Tibial nerve (tissue), 4 donors: ENCODE measurements around the gene SRA1.

Experiments
- EP300 ChIP-seq, 2 donors: sonication (generic); formaldehyde crosslinking; IDR thresholded peaks; one replicate each; pipeline ENCODE4 v1.6.1; 2017; ENCODE audit warnings: antibody characterized with exemption in 2 of 2, mild to moderate bottlenecking in 1 of 2
- POLR2A ChIP-seq, 2 donors: fragments of 450-650 bp; IDR thresholded peaks; one replicate each; pipeline ENCODE4 v1.6.1; 2017; ENCODE audit warnings: antibody characterized with exemption in 2 of 2, mild to moderate bottlenecking in 2 of 2, moderate library complexity in 2 of 2
- TF ChIP-seq, protein P1 (sequence below), 5 experiments: fragments of 200-600 bp in 3 of 5; fragments of 450-650 bp in 2 of 5; sonication (generic) in 3 of 5; IDR thresholded peaks; one replicate each; pipeline ENCODE4 v1.5.1; 2016 to 2019; ENCODE audit warnings: antibody characterized with exemption in 5 of 5, mild to moderate bottlenecking in 3 of 5, moderate library complexity in 2 of 5

DNA sequence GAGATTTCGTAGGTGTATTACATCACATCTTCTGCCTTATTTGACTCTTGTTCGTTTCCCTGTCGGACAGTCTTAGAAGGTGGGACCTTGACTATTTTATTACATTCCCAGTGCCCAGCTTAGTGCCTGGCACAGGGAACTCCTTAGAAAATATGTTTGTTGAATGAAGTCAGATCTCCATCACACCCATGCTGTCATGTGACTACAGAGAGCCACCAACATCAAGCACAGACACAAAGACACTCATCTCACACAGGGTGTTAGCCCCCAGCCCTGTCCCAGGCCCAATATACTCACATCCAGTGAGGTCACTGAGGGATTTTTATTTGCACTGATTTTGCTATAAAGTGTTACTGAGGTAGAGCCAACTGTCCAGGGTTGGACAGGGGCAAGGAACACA lies 692 bp upstream of the SRA1 start:
- no peak for TF ChIP-seq POLR2A (IDR thresholded peaks at IDR 0.05)
- TF ChIP-seq, protein P1, sequence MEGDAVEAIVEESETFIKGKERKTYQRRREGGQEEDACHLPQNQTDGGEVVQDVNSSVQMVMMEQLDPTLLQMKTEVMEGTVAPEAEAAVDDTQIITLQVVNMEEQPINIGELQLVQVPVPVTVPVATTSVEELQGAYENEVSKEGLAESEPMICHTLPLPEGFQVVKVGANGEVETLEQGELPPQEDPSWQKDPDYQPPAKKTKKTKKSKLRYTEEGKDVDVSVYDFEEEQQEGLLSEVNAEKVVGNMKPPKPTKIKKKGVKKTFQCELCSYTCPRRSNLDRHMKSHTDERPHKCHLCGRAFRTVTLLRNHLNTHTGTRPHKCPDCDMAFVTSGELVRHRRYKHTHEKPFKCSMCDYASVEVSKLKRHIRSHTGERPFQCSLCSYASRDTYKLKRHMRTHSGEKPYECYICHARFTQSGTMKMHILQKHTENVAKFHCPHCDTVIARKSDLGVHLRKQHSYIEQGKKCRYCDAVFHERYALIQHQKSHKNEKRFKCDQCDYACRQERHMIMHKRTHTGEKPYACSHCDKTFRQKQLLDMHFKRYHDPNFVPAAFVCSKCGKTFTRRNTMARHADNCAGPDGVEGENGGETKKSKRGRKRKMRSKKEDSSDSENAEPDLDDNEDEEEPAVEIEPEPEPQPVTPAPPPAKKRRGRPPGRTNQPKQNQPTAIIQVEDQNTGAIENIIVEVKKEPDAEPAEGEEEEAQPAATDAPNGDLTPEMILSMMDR (IDR thresholded peaks at IDR 0.05) = no peak
- no peak for TF ChIP-seq EP300 (IDR thresholded peaks at IDR 0.05)
